ENCODE results near the gene TRAF3IP1.
"Not testable (repeated sequence)": the region's sequence is repeated elsewhere in the genome, so short reads cannot be mapped to it uniquely, and the experiment has no call there.

TRAF3IP1 gene

GRCh38 chr2:238383135-238383534 is 62.8 kb downstream of the TRAF3IP1 start:
- no peak for DNase-seq

GRCh38 chr2:238383743-238384380 is 63.5 kb downstream of the TRAF3IP1 start:
- no peak for DNase-seq

- no peak for DNase-seq
Observed at GRCh38 chr2:238387332-238387731, 67.0 kb downstream of the TRAF3IP1 start.

GRCh38 chr2:238388794-238389193 is 68.5 kb downstream of the TRAF3IP1 start:
- no peak for DNase-seq

GRCh38 chr2:238389988-238390589 is 69.8 kb downstream of the TRAF3IP1 start:
- no peak for DNase-seq

GRCh38 chr2:238391042-238391689 is 70.8 kb downstream of the TRAF3IP1 start:
- DNase-seq: peak; percentile 68

GRCh38 chr2:238396663-238397062 is 76.3 kb downstream of the TRAF3IP1 start:
- DNase-seq: no peak

- no peak for DNase-seq
Observed at GRCh38 chr2:238397356-238397755, 77.0 kb downstream of the TRAF3IP1 start.

GRCh38 chr2:238398577-238398976 is 78.3 kb downstream of the TRAF3IP1 start:
- DNase-seq: no peak

- DNase-seq: no peak
Observed at GRCh38 chr2:238399094-238399493, 78.8 kb downstream of the TRAF3IP1 start.

- DNase-seq: no peak
Observed at GRCh38 chr2:238401551-238401950, 81.2 kb downstream of the TRAF3IP1 start.

GRCh38 chr2:238403632-238404405 is 83.5 kb downstream of the TRAF3IP1 start:
- DNase-seq: no peak

GRCh38 chr2:238404406-238405216 is 84.3 kb downstream of the TRAF3IP1 start:
- DNase-seq: no peak

GRCh38 chr2:238405217-238405555 is 84.9 kb downstream of the TRAF3IP1 start:
- DNase-seq: not testable (repeated sequence)

GRCh38 chr2:238406221-238406997 is 86.1 kb downstream of the TRAF3IP1 start:
- DNase-seq: no peak

GRCh38 chr2:238406998-238407285 is 86.6 kb downstream of the TRAF3IP1 start:
- no peak for DNase-seq

GRCh38 chr2:238407566-238407965 is 87.2 kb downstream of the TRAF3IP1 start:
- no peak for DNase-seq

- no peak for DNase-seq
Observed at GRCh38 chr2:238408615-238409340, 88.5 kb downstream of the TRAF3IP1 start.

- DNase-seq: no peak
Observed at GRCh38 chr2:238409341-238410199, 89.3 kb downstream of the TRAF3IP1 start.

GRCh38 chr2:238412067-238412767 is 91.9 kb downstream of the TRAF3IP1 start:
- DNase-seq: no peak

Data from NCI-H2227 treated with DMSO at 0.1 percent for 48 hours (cell line).